HUES48 (cell line): ENCODE data around the gene IFNLR1.

ENCODE experiments used
- H3K27ac ChIP-seq: one replicate; pipeline ENCODE4 v1.7.0; 2013; ENCODE audit warnings: low read depth, low read length, inconsistent platforms
- H3K27me3 ChIP-seq: 2 replicates; pipeline ENCODE4 v1.6.1; 2013; ENCODE audit warnings: mild to moderate bottlenecking, low read length; ENCODE audit not compliant: control insufficient read depth, insufficient read depth
- H3K36me3 ChIP-seq: 2 replicates; pipeline ENCODE4 v1.6.1; 2013; ENCODE audit warnings: low read length; ENCODE audit not compliant: control insufficient read depth, insufficient read depth
- H3K4me1 ChIP-seq: 2 replicates; pipeline ENCODE4 v1.6.1; 2013; ENCODE audit warnings: mild to moderate bottlenecking, low read length; ENCODE audit not compliant: control insufficient read depth, insufficient read depth
- H3K4me3 ChIP-seq: 2 replicates; pipeline ENCODE4 v1.5.1; 2013; ENCODE audit warnings: mild to moderate bottlenecking, low read depth, low read length
- H3K9ac ChIP-seq: 2 replicates; pipeline ENCODE4 v1.6.1; 2013; ENCODE audit warnings: mild to moderate bottlenecking, low read depth, low read length, moderate library complexity
- H3K9me3 ChIP-seq: 2 replicates; pipeline ENCODE4 v1.6.1; 2013; ENCODE audit warnings: low read length; ENCODE audit not compliant: control insufficient read depth, insufficient read depth

The IFNLR1 gene

GRCh38 chr1:24205345-24206082 is 18.4 kb upstream of the IFNLR1 start:
- H3K9me3 ChIP-seq: no peaks in the 10 kb centered on the region
- peaks cover 4% of the 10 kb centered on the region for H3K4me1 ChIP-seq
- H3K4me3 ChIP-seq: no peak overlapping the region
- no peaks in the 10 kb centered on the region for H3K36me3 ChIP-seq
- H3K27ac ChIP-seq: no peak overlapping the region
- no peaks in the 10 kb centered on the region for H3K27me3 ChIP-seq
- no peak overlapping the region for H3K9ac ChIP-seq

DNA sequence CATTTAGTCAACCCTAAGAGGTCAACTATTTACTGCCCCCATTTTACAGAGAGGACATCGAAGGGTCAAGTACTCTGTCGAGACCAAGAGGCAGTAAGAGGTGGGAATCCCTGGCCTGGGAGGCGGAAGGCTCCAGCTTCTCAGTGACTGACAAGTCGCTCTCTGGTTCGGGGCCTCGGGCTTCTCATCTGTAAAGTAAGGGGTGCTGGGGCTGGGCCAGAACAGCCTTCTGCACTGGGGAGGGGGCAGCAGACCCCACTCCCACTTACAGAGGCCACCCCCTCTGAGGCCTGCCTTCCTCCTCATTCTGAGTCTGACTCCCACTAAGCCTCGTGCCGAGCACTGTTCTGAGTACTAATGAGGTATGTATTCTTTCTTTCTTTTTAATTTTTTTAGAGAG is 17.0 kb upstream of the IFNLR1 start:
- Histone ChIP-seq H3K4me1 (peaks cover 4% of the 10 kb centered on the region), H3K9ac (no peak overlapping the region), H3K36me3 (no peaks in the 10 kb centered on the region), H3K4me3 (no peak overlapping the region), H3K9me3 (no peaks in the 10 kb centered on the region), H3K27me3 (no peaks in the 10 kb centered on the region), H3K27ac (no peak overlapping the region)

DNA sequence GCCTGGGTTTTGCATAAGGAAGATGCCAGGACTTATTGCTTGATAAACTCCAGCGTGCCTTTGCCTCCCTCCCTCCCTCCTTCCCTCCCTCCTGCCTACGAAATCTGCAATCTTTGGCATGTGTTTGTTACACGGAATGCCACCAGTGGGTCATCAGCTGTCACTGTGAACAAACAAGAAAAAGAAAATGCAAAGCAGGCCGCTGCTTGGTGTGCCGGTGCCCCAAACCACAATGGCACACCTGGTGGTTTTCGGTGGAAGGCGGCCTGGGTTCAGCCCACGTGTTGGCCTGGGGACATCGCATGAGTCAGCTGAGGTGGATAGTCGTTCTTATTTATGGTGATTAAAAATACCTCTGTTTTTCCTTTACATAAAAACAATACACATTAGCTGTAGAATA is 16.3 kb upstream of the IFNLR1 start:
- Histone ChIP-seq H3K4me1 (peaks cover 4% of the 10 kb centered on the region), H3K27ac (no peak overlapping the region), H3K4me3 (no peak overlapping the region), H3K9ac (no peak overlapping the region), H3K36me3 (no peaks in the 10 kb centered on the region), H3K9me3 (no peaks in the 10 kb centered on the region), H3K27me3 (no peaks in the 10 kb centered on the region)

- peaks cover 4% of the 10 kb centered on the region for H3K4me1 ChIP-seq
Measured at GRCh38 chr1:24202987-24203386, 15.9 kb upstream of the IFNLR1 start.

GRCh38 chr1:24202556-24202955 is 15.5 kb upstream of the IFNLR1 start:
- H3K27me3 ChIP-seq: no peaks in the 10 kb centered on the region
- peaks cover 4% of the 10 kb centered on the region for H3K4me1 ChIP-seq
- no peaks in the 10 kb centered on the region for H3K36me3 ChIP-seq
- H3K4me3 ChIP-seq: no peak overlapping the region
- no peak overlapping the region for H3K9ac ChIP-seq
- H3K9me3 ChIP-seq: no peaks in the 10 kb centered on the region
- no peak overlapping the region for H3K27ac ChIP-seq

More at GRCh38 chr1:24202987-24203386, 15.9 kb upstream of the IFNLR1 start:
- Histone ChIP-seq H3K9me3 (no peaks in the 10 kb centered on the region), H3K27ac (no peak overlapping the region), H3K9ac (no peak overlapping the region), H3K36me3 (no peaks in the 10 kb centered on the region), H3K4me3 (no peak overlapping the region), H3K27me3 (no peaks in the 10 kb centered on the region)

GRCh38 chr1:24201941-24202440 is 14.9 kb upstream of the IFNLR1 start:
- peaks cover 4% of the 10 kb centered on the region for H3K4me1 ChIP-seq
- no peaks in the 10 kb centered on the region for H3K36me3 ChIP-seq
- H3K9ac ChIP-seq: no peak overlapping the region
- no peak overlapping the region for H3K4me3 ChIP-seq
- no peak overlapping the region for H3K27ac ChIP-seq
- H3K9me3 ChIP-seq: no peaks in the 10 kb centered on the region
- H3K27me3 ChIP-seq: no peaks in the 10 kb centered on the region

- no peaks in the 10 kb centered on the region for H3K36me3 ChIP-seq
- H3K4me1 ChIP-seq: peaks cover 4% of the 10 kb centered on the region
- no peaks in the 10 kb centered on the region for H3K9me3 ChIP-seq
- no peak overlapping the region for H3K4me3 ChIP-seq
- no peak overlapping the region for H3K9ac ChIP-seq
- H3K27ac ChIP-seq: no peak overlapping the region
- H3K27me3 ChIP-seq: no peaks in the 10 kb centered on the region
Measured at GRCh38 chr1:24199291-24199900, 12.3 kb upstream of the IFNLR1 start.

DNA sequence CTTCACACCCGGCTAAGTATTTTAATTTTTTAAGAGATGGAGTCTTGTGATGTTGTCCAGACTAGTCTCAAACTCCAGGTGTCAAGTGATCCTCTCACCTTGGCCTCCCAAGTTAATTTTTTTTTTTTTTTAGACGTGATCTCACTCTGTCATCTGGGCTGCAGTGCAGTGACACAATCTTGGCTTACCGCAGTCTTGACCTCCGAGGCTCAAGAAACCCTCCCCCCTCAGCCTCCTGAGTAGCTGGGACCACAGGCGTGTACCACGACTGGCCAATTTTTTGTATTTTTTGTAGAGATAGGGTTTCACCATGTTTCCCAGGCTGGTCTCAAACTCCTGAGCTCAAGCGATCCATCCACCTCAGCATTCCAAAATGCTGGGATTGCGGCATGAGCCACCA is 11.7 kb upstream of the IFNLR1 start:
- Histone ChIP-seq H3K27ac (no peak overlapping the region), H3K4me3 (no peak overlapping the region), H3K36me3 (no peaks in the 10 kb centered on the region), H3K9me3 (no peaks in the 10 kb centered on the region), H3K9ac (no peak overlapping the region), H3K4me1 (peaks cover 4% of the 10 kb centered on the region), H3K27me3 (no peaks in the 10 kb centered on the region)

- Histone ChIP-seq H3K27me3 (no peaks in the 10 kb centered on the region), H3K27ac (no peak overlapping the region), H3K9ac (no peak overlapping the region), H3K36me3 (no peaks in the 10 kb centered on the region), H3K4me1 (no peaks in the 10 kb centered on the region), H3K9me3 (no peaks in the 10 kb centered on the region), H3K4me3 (no peak overlapping the region)
Measured at GRCh38 chr1:24195874-24196273, 8.8 kb upstream of the IFNLR1 start.

DNA sequence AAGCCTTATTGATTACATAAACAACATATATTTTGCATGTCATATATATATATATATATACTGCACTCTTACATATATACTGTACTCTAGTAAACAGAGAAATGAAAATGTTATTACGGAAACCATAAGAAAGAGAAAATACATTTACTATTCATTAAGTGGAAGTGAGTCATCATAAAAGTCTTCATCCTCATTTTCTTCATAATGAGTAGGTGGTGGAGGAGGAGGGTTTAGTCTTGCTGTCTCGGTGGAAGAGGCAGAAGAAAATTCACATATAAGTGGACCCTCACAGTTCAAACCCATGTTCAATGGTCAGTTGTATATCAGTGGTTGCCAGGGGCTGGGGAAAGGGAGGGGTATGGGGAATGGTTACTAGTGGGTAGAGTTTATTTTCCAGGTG is 8.0 kb upstream of the IFNLR1 start:
- Histone ChIP-seq H3K27me3 (no peaks in the 10 kb centered on the region), H3K4me3 (no peak overlapping the region), H3K9ac (no peak overlapping the region), H3K9me3 (no peaks in the 10 kb centered on the region), H3K27ac (no peak overlapping the region), H3K4me1 (no peaks in the 10 kb centered on the region), H3K36me3 (no peaks in the 10 kb centered on the region)

- Histone ChIP-seq H3K27me3 (no peaks in the 10 kb centered on the region), H3K4me3 (no peak overlapping the region), H3K27ac (no peak overlapping the region), H3K36me3 (no peaks in the 10 kb centered on the region), H3K9me3 (no peaks in the 10 kb centered on the region), H3K4me1 (no peaks in the 10 kb centered on the region), H3K9ac (no peak overlapping the region)
Measured at GRCh38 chr1:24193046-24193445, 6.0 kb upstream of the IFNLR1 start.
